Ishikawa (cell line): Measurements from ENCODE around the gene CAMK1D.
A peak's percentile ranks its signal among the peaks of the same experiment; 100 is the strongest.

Experiments used
- CEBPB ChIP-seq: IDR thresholded peaks from 2 replicates; pipeline ENCODE4 v1.6.1; 2012
- CREB1 ChIP-seq: IDR thresholded peaks from 2 replicates; pipeline ENCODE4 v1.6.1; 2012; ENCODE audit warnings: low read depth
- EP300 ChIP-seq: IDR thresholded peaks from 2 replicates; pipeline ENCODE4 v1.6.1; 2012; ENCODE audit warnings: borderline replicate concordance
- FOXM1 ChIP-seq: IDR thresholded peaks from 2 replicates; pipeline ENCODE4 v1.6.1; 2012; ENCODE audit warnings: low read depth, borderline replicate concordance
- MAX ChIP-seq: IDR thresholded peaks from 2 replicates; pipeline ENCODE4 v1.6.1; 2012
- RAD21 ChIP-seq: IDR thresholded peaks from 2 replicates; pipeline ENCODE4 v1.6.1; 2012; ENCODE audit warnings: low read depth
- REST ChIP-seq: IDR thresholded peaks from 2 replicates; pipeline ENCODE4 v1.6.1; 2012; ENCODE audit warnings: low read depth, mild to moderate bottlenecking
- TAF1 ChIP-seq: IDR thresholded peaks from 2 replicates; pipeline ENCODE4 v1.6.1; 2012; ENCODE audit warnings: low read depth, mild to moderate bottlenecking
- TCF12 ChIP-seq: IDR thresholded peaks from 2 replicates; pipeline ENCODE4 v1.6.1; 2012; ENCODE audit warnings: low read depth
- TEAD4 ChIP-seq: IDR thresholded peaks from 2 replicates; pipeline ENCODE4 v1.6.1; 2012
- USF1 ChIP-seq: IDR thresholded peaks from 2 replicates; pipeline ENCODE4 v1.6.1; 2012
- YY1 ChIP-seq: IDR thresholded peaks from 2 replicates; pipeline ENCODE4 v1.6.1; 2012; ENCODE audit warnings: low read depth

GRCh38 chr10:12844811-12845483 lies 495.6 kb downstream of the CAMK1D start:
- TF ChIP-seq FOXM1, result peak; percentile 22; the same call in 1 of the 2 replicates
- TF ChIP-seq YY1, result no peak
- TF ChIP-seq RAD21, result peak; percentile 1; the same call in 1 of the 2 replicates
- TF ChIP-seq EP300, result peak; percentile 34; the same call in 1 of the 2 replicates
- no peak for TF ChIP-seq TAF1
- TF ChIP-seq CEBPB, result no peak
- peak; percentile 22; the same call in 1 of the 2 replicates for TF ChIP-seq MAX
- TF ChIP-seq USF1, result no peak
- peak; percentile 85 for TF ChIP-seq TEAD4
- TF ChIP-seq CREB1, result no peak
- peak; percentile 39; the same call in 1 of the 2 replicates for TF ChIP-seq TCF12
- TF ChIP-seq REST, result no peak
